Endometrial microvascular endothelial cells (primary cell): ENCODE data around the gene C5orf34. TPM values are rescaled to one million over a fixed set of nuclear protein-coding genes. Genes with fewer than 3 reads are reported as not detected.
"Not testable (repeated sequence)": the region's sequence is repeated elsewhere in the genome, so short reads cannot be mapped to it uniquely, and the experiment has no call there.

Experiments used
- in situ Hi-C: cut with HindIII; loops from 2 replicates; pipeline ENCODE4 v1.10.0; 2017; ENCODE audit warnings: low sequenced_read_pairs, low pct_unique_long_range_greater_than_20kb; ENCODE audit errors: inconsistent ontology term
- total RNA-seq: library from RNA; depleted of rRNA; stranded (reverse); fragments of >200 nt; gene quantifications from one replicate; pipeline ENCODE4 v1.2.3, GENCODE V29; 2015; ENCODE audit errors: inconsistent ontology term

Gene C5orf34
- total RNA-seq, 1 donor from 2014 or later = 7.3 TPM

GRCh38 chr5:43456556-43456955 lies 58.4 kb downstream of the C5orf34 start:
- in situ Hi-C loops = no loop called here

- in situ Hi-C loops = not testable (repeated sequence)
Observed at GRCh38 chr5:43441575-43441974, 73.4 kb downstream of the C5orf34 start.

GRCh38 chr5:43437062-43437660 lies 77.8 kb downstream of the C5orf34 start:
- in situ Hi-C loops = no loop called here

Other genes with a start within 250 kb of the C5orf34 start
- 11.4 TPM for gene HMGCS1, start 201.7 kb downstream of the C5orf34 start, total RNA-seq
- gene CCL28, start 102.8 kb downstream of the C5orf34 start, total RNA-seq = not detected
- gene TMEM267, start 31.3 kb downstream of the C5orf34 start, total RNA-seq = 21.8 TPM
- gene PAIP1, start 41.9 kb upstream of the C5orf34 start, total RNA-seq = 146 TPM
- gene NNT, start 88.0 kb upstream of the C5orf34 start, total RNA-seq = 35.5 TPM